Uterus (tissue), 4 donors: ENCODE results near the gene WNT6. TPM values are rescaled to one million over a fixed set of nuclear protein-coding genes. Genes with fewer than 3 reads are reported as not detected.

Experiments used
- DNase-seq, 2 donors: peaks; one replicate each; pipeline ENCODE4 v3.0.0-alpha.2; 2019 to 2020
- H3K27ac ChIP-seq, 2 donors: fragments of 200-600 bp; sonication (generic); 1 replicate in 1 of 2; 2 replicates in 1 of 2; pipeline ENCODE4 v1.5.1; 2016 to 2018
- H3K27me3 ChIP-seq, 2 donors: fragments of 200-600 bp; sonication (generic); one replicate each; pipeline ENCODE4 v1.5.1; 2018 to 2019; ENCODE audit warnings: control low read depth in 1 of 2
- H3K36me3 ChIP-seq, 2 donors: fragments of 200-600 bp; sonication (generic); one replicate each; pipeline ENCODE4 v1.5.1; 2019; ENCODE audit warnings: control low read depth in 1 of 2
- H3K4me1 ChIP-seq, 2 donors: fragments of 200-600 bp; sonication (generic); one replicate each; pipeline ENCODE4 v1.5.1; 2018 to 2019; ENCODE audit warnings: control low read depth in 1 of 2
- H3K4me3 ChIP-seq, 2 donors: fragments of 200-600 bp; sonication (generic); 1 replicate in 1 of 2; 2 replicates in 1 of 2; pipeline ENCODE4 v1.5.1; 2018 to 2019; ENCODE audit warnings: mild to moderate bottlenecking in 1 of 2
- H3K9me3 ChIP-seq, 2 donors: fragments of 200-600 bp; sonication (generic); one replicate each; pipeline ENCODE4 v1.5.1; 2019; ENCODE audit warnings: control low read depth in 1 of 2
- POLR2A ChIP-seq, 2 donors: fragments of 450-650 bp; IDR thresholded peaks; one replicate each; pipeline ENCODE4 v1.6.1; 2016; ENCODE audit warnings: antibody characterized with exemption in 2 of 2, mild to moderate bottlenecking in 1 of 2, moderate library complexity in 1 of 2
- intact Hi-C: fragments of 100-400 bp; cut with DNase I; formaldehyde crosslinking; loops from one replicate; pipeline ENCODE4 v1.15.1; 2023; ENCODE audit warnings: low total_unique reads
- microRNA-seq: library from miRNA; unstranded; fragments of <30 nt; microRNA quantifications from one replicate; pipeline ENCODE4, GENCODE V29; 2016; ENCODE audit warnings: borderline microRNAs expressed, borderline replicate concordance
- small RNA-seq: library from RNA; depleted of rRNA; stranded (forward); fragments of <200 nt; gene quantifications from one replicate; pipeline ENCODE3, GENCODE V24; 2016
- total RNA-seq, 4 donors: library from RNA; depleted of rRNA in 3 of 4; stranded (reverse); fragments of >200 nt in 3 of 4; gene quantifications; one replicate each; pipeline versions ENCODE4 v1.1.0 to v1.2.4, GENCODE V29; 2014 to 2023
- TF ChIP-seq, protein P1 (sequence below), 4 experiments: fragments of 200-600 bp in 2 of 4; fragments of 450-650 bp in 2 of 4; sonication (generic) in 2 of 4; IDR thresholded peaks; one replicate each; pipeline ENCODE4 v1.5.1; 2016 to 2019; ENCODE audit warnings: antibody characterized with exemption in 4 of 4, mild to moderate bottlenecking in 2 of 4, moderate library complexity in 1 of 4
- donor health status: DM: yes; HTN: yes; CAD: no.

The WNT6 gene
- total RNA-seq, 4 donors from 2014 or later: 1.0 to 2.1 (median 1.9) TPM; not detected in 1

DNA sequence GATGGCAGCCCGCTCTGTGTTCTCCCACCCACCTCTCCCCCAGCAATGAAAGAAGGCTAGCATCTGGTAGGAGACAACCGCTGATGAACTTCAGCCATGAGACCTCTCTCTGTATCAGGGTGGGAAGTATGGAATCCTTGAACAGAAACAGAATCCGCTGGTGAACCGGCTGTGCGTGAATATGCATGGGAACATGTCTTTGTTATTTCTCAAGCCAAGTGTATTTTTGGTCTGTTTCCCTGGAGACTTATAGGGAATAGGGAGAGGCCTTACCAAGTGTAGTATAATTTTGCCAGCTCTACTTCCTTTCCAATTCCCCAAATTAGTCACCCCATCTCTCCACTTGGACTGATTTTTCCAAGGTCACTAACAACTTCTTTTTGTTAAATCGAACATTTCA is 51.1 kb downstream of the WNT6 start:
- intact Hi-C loops: no loop called here
- TF ChIP-seq POLR2A (IDR thresholded peaks at IDR 0.05): no peak
- TF ChIP-seq, protein P1, sequence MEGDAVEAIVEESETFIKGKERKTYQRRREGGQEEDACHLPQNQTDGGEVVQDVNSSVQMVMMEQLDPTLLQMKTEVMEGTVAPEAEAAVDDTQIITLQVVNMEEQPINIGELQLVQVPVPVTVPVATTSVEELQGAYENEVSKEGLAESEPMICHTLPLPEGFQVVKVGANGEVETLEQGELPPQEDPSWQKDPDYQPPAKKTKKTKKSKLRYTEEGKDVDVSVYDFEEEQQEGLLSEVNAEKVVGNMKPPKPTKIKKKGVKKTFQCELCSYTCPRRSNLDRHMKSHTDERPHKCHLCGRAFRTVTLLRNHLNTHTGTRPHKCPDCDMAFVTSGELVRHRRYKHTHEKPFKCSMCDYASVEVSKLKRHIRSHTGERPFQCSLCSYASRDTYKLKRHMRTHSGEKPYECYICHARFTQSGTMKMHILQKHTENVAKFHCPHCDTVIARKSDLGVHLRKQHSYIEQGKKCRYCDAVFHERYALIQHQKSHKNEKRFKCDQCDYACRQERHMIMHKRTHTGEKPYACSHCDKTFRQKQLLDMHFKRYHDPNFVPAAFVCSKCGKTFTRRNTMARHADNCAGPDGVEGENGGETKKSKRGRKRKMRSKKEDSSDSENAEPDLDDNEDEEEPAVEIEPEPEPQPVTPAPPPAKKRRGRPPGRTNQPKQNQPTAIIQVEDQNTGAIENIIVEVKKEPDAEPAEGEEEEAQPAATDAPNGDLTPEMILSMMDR (IDR thresholded peaks at IDR 0.05): no peak

DNA sequence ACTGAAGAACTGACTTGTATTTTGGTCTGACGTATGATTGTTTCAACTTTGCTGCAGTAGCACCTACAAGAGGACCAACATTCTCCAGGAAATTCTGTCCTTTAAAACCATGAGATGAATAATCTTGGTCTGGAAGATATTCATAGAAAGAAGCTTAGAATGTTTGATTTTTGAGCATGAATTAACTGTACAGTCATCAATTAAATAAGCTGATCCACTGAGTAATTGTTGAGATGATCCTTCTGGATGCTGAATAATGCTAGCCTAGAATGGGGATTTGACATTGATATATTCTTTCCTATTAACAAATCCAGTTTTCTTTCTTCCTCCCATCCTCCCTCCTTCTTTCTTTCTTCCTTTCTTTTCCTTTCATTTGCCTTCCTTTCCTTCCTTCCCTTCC is 60.9 kb downstream of the WNT6 start:
- TF ChIP-seq POLR2A (IDR thresholded peaks at IDR 0.05): no peak
- Histone ChIP-seq H3K4me1 (no peaks in the 10 kb centered on the region), H3K4me3 (no peak overlapping the region), H3K36me3 (no peaks in the 10 kb centered on the region), H3K27ac (no peak overlapping the region), H3K9me3 (no peaks in the 10 kb centered on the region), H3K27me3 (no peaks in the 10 kb centered on the region)
- intact Hi-C loops: no loop called here
- no peak for DNase-seq

More for the DNA sequence above, 51.1 kb downstream of the WNT6 start:
- no peaks in the 10 kb centered on the region for H3K36me3 ChIP-seq
- H3K4me1 ChIP-seq: peaks cover 0 to 4% of the 10 kb centered on the region in 2 donors
- H3K4me3 ChIP-seq: no peak overlapping the region
- no peaks in the 10 kb centered on the region for H3K27me3 ChIP-seq
- DNase-seq: no peak
- no peaks in the 10 kb centered on the region for H3K9me3 ChIP-seq
- no peak overlapping the region for H3K27ac ChIP-seq

Small RNA genes within 50 kb of the gene (microRNA-seq; reads per million reads assigned to microRNA genes)
- gene MIR9500: not detected

Small RNA genes within 50 kb of the gene (small RNA-seq; reads per million reads assigned to genes)
- gene RNU6-642P: not detected

Other genes starting within 250 kb of the WNT6 start
- gene ZNF142, start 200.2 kb upstream of the WNT6 start, total RNA-seq: 10 to 100 TPM; 11.8 to 40.3 (median 15.7) TPM
- 10 to 100 TPM in 2 of 4 donors, 1 to 10 TPM in 1, not detected in 1; 7.4 to 40.0 (median 29.9) TPM for gene BCS1L, start 200.1 kb upstream of the WNT6 start, total RNA-seq
- gene RNF25, start 187.8 kb upstream of the WNT6 start, total RNA-seq: 10 to 100 TPM in 2 of 4 donors, 1 to 10 TPM in 2; 5.6 to 33.8 (median 11.5) TPM
- gene STK36, start 187.7 kb upstream of the WNT6 start, total RNA-seq: 10 to 100 TPM in 3 of 4 donors, 1 to 10 TPM in 1; 7.4 to 52.1 (median 45.5) TPM
- 100 to 1,000 TPM in 1 of 4 donors, 10 to 100 TPM in 3; 13.1 to 117 (median 25.7) TPM for gene TTLL4, start 149.0 kb upstream of the WNT6 start, total RNA-seq
- 10 to 100 TPM in 2 of 4 donors, 1 to 10 TPM in 2; 4.1 to 15.7 (median 8.7) TPM for gene CYP27A1, start 77.7 kb upstream of the WNT6 start, total RNA-seq
- gene PRKAG3, start 28.0 kb upstream of the WNT6 start, total RNA-seq: not detected
- gene WNT10A, start 21.0 kb downstream of the WNT6 start, total RNA-seq: under 1 TPM in 2 of 4 donors, not detected in 2; 0.15 to 0.97 TPM
- gene CDK5R2, start 99.9 kb downstream of the WNT6 start, total RNA-seq: not detected
- gene FEV, start 125.4 kb downstream of the WNT6 start, total RNA-seq: not detected
- not detected for gene CRYBA2, start 133.6 kb downstream of the WNT6 start, total RNA-seq
- 1 to 10 TPM in 3 of 4 donors, under 1 TPM in 1; 0.21 to 3.5 (median 1.9) TPM for gene CFAP65, start 181.7 kb downstream of the WNT6 start, total RNA-seq
- gene IHH, start 201.1 kb downstream of the WNT6 start, total RNA-seq: under 1 TPM in 1 of 4 donors, not detected in 3; 0.83 TPM